ENCODE measurements around the gene ADK.

DNA sequence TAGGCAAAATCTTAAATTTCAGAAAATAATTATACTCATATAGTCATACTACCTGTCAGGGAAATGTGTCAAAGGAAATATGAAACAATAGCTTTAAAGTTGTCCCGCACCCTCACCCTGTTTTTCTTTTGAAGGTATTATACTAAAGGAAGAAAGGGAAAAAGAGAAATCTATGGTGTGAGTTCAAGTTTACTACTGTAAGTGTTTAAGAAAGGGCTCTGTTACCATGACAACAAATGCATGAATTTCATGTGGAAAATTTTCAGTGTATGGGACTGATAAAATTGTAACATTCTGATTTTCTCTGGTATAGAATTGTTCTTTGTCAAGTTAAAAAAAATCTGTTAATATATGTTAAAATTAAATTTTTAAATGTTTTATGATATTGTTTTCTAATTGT, 229.8 kb downstream of the ADK start:
- TF ChIP-seq SMARCE1 (IDR thresholded peaks at IDR 0.05; ENCODE audit: borderline replicate concordance) = no peak
- TF ChIP-seq, protein P1, sequence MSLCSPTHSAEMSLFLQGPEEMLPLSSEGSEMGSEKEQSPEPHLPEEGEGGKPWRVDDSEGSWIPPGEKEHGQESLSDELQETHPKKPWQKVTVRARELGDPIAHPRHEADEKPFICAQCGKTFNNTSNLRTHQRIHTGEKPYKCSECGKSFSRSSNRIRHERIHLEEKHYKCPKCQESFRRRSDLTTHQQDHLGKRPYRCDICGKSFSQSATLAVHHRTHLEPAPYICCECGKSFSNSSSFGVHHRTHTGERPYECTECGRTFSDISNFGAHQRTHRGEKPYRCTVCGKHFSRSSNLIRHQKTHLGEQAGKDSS (CRISPR knock-in tag; IDR thresholded peaks at IDR 0.05; ENCODE audit: borderline replicate concordance, low read depth) = no peak
